Stromal cell of bone marrow (primary cell): ENCODE results near the gene SORCS2.

Source experiments
- DNase-seq: peaks from one replicate; pipeline ENCODE4 v3.0.0-alpha.2; 2012; ENCODE audit warnings: low read depth

Gene SORCS2

GRCh38 chr4:7415927-7416686 lies 223.8 kb downstream of the SORCS2 start:
- DNase-seq = no peak

- DNase-seq = no peak
Observed at GRCh38 chr4:7416745-7417432, 224.6 kb downstream of the SORCS2 start.

- DNase-seq = no peak
Observed at GRCh38 chr4:7417639-7418038, 225.3 kb downstream of the SORCS2 start.

DNA sequence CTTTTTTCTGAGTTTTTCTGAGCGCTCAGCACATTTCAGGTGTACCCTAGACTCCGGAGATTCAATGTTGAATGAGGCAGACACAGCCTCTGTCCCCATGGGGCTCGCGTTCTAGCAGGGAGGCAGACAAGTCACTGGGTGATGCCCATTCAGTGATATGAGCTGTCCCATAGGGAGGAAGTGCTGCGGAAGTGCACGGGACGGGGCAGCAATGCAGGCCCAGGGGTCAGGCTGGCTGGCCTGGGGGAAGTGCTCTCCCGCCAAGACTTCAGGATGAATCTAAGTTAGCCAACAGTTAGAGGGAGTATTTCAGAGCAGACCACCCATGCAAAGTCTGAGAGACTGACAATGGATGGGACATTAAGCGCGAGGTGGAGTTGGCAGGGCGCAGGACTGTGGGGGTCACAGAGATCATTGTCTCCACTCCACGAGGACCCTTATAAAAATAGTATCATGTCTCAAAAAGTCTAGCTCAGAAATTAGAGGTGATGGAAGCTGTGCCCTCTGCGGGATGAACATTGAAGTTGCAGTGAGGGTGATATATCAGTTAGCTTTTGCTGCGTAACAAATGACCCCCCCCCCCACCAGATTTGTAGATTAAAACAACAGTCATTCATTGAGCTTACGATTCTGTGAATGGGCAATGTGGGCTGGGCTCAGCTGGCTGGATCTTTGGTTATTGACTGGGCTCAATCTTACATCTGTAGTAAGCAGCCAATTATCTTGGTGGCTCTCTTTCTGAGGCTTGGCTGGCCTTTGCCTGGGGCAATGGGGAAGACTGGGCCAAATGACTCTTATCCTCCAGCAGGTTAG lies 226.0 kb downstream of the SORCS2 start:
- DNase-seq = no peak

GRCh38 chr4:7419961-7420660 lies 227.8 kb downstream of the SORCS2 start:
- no peak for DNase-seq

- DNase-seq = no peak
Observed at GRCh38 chr4:7420661-7421040, 228.3 kb downstream of the SORCS2 start.

DNA sequence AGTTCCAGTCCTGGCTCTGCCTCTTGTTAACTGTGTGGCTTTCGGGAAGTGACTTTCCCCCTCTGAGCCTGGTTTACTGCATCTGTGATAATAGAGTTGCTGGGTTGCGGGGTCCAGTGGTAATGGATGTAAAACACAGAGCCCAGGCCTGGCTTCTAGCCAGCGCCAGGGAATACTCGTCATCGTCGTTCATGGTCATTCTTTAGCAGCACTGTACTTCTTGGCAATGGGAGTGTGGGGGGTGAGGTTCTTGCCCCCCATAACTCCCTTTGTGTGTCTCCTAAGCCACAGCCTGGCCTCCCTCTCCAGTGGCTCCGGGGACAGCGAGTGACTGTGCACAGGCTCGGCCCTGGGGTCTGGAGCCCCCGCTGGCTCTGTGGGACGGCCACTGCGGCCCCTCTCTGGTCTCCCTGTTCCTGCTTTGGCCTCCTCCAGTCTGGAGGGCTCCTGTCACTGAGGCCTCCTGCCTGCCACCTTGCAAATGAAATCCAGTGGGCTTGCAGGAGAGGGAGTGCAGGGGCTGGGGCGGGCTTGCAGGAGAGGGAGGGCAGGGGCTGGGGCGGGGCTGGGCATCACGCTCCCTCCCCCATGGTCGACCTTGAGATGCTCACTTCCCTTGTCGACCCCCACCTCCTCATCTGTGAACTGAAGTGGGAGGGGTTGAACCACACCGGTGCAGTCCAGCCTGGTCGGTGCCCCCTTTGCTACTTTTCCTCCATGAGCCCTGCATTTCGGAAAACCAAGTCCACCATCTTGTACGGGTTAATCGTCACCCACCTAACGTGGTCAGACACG lies 229.2 kb downstream of the SORCS2 start:
- DNase-seq = no peak

DNA sequence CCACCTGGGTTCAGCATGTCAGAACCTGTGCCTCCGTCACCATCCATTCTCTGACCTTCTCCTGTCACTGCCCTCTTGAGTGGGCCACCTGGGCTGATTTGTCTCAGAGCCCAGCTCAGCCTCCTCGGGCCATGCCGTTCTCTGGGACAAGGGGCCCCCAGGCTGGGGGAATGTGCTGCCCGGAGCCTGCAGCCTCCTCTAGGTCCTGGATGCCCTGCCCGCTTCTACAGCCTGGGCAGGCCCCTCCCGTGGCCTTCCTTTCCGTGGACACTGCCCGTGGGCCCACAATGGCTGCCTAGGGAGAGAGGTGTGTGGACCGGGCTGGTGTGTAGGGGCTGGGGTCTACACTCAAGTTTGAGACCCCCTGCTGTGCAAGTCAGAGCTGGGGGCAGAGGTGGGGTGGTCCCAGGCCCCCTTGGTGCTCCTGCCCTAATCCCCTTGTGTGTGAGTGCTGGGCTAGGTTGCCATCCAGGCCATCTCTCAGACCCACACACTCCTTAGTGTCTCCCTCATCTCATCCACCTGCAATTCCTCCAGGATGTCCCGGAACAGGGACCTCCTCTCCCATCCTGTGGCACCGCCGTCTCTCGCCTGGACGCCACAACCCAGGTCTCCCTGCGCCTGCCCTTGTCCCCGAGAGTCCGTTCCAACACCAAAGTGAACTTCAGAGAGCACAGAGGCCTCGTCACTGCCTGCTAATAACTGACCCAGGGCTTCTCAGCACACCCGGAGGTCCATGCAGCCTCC lies 230.0 kb downstream of the SORCS2 start:
- DNase-seq = no peak

DNA sequence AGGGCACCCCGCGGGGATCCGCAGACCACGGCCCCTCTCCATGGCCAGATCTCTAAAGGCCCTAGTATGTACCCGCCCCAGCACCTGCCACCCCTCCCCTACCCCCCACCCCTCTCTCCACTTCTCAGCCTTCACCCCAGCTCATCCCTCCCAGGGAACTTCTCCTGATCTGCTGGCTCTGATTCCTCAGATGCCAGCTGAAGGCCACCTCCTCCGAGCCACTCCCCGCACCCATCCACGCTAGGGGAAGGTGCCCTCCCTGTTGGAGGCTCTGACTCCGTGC lies 230.5 kb downstream of the SORCS2 start:
- DNase-seq = no peak

GRCh38 chr4:7423391-7423790 lies 231.1 kb downstream of the SORCS2 start:
- DNase-seq = no peak

GRCh38 chr4:7423801-7424552 lies 231.6 kb downstream of the SORCS2 start:
- no peak for DNase-seq

GRCh38 chr4:7424553-7425111 lies 232.3 kb downstream of the SORCS2 start:
- no peak for DNase-seq

- no peak for DNase-seq
Observed at GRCh38 chr4:7425124-7425523, 232.8 kb downstream of the SORCS2 start.

DNA sequence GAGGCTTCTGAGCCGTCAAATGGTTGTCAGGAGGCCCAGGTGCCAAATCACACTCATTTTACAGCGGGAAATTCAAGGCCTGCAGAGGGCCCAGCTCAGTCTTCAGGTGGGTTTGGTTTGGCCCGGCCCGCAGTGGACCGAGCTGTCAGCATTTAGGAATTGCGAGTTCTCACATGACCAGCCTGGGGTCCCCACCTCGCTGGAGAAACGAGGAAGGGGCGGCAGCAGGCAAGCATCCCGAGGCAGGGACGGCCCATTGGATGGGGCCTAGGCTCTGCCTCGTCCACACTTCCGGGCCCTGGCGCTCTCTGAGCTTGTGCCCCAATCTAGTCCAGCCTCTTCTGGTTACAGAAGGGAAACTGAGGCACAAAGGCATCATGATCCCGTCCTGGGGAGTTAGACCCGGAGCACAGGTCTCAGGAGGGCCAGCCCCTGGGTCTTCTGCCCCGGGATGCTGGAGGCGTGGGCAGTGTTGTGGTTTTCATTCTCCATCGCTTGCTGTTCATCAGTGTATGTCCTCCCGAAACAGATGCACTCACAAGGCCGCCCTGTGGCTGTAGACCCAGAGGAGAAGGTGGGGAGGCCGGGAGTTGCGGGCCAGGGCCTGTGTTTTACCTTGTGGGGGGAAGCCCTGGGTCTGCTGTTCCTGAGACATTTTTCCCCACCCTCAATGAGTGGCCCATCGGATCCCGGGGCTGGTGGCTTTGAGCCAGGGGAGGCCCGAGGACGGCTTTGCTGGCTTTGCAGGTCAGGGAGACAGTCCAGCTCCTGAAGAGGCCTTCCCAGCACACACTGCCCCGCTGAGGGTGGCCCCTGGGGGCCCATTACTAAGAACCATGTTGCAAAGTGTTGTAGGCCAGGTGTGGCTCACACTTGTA lies 233.5 kb downstream of the SORCS2 start:
- DNase-seq = no peak

GRCh38 chr4:7426525-7427171 lies 234.3 kb downstream of the SORCS2 start:
- no peak for DNase-seq

DNA sequence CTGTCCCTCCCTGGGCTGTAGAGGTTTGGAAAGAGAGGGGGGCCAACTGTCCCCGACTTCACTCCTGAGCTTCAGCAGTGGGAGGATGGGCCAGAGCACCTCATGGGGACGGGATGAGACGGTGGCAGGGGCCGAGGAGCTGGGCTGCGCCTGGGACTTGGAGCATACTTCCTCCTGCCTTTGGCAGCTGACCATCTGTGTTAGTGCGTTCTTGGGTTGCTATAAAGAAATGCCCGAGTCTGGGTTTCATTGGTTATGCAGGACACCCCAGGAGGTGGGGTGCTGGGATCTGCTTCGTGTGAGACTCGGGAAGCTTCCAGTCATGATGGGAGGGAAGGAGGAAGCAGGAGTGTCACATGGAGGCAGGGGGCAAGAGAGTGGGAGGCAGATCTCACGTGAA lies 235.0 kb downstream of the SORCS2 start:
- no peak for DNase-seq

DNA sequence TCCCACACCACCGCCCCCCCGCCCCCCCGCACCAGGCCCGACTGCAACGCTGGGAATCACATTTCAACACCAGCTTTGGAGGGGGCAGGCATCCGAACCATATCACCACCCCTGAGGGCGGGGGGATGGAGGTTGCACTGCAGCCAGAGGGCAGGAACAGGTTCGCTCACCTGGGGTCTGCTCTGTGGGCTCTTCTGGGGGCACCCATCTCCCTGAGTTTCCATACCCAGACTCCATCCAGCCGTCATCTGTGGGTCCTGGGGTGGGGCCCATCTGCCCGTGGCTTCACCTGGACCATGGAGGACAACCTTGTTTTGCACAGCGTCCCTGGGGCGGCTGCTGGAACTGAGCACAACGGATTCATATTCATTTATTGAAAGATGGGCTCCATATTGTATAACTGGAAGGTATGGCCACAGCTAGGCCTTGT lies 235.5 kb downstream of the SORCS2 start:
- DNase-seq = no peak
